IMR-90 (cell line): Measurements from ENCODE around the gene INPP5J.

Experiments used
- CHD1 ChIP-seq: IDR thresholded peaks from 2 replicates; pipeline ENCODE4 v1.6.1; 2012; ENCODE audit warnings: low read depth, low read length, improper control_type of control experiment
- CTCF ChIP-seq: conservative IDR thresholded peaks from 2 replicates; pipeline ENCODE4 v1.5.1; 2012; ENCODE audit warnings: mild to moderate bottlenecking, low read depth, low read length, improper control_type of control experiment
- MAFK ChIP-seq: IDR thresholded peaks from 2 replicates; pipeline ENCODE4 v1.6.1; 2012; ENCODE audit warnings: low read depth, low read length, improper control_type of control experiment
- NFE2L2 ChIP-seq: fragments of 150-350 bp; IDR thresholded peaks from 2 replicates; pipeline ENCODE4 v1.6.1; 2016; ENCODE audit warnings: low read depth, mild to moderate bottlenecking, low read length
- POLR2A ChIP-seq: IDR thresholded peaks from 2 replicates; pipeline ENCODE4 v1.6.1; 2012; ENCODE audit warnings: mild to moderate bottlenecking, low read depth, low read length
- RAD21 ChIP-seq: IDR thresholded peaks from 2 replicates; pipeline ENCODE4 v1.6.1; 2012; ENCODE audit warnings: low read length, improper control_type of control experiment
- SMC3 ChIP-seq: fragments of 150-350 bp; IDR thresholded peaks from 2 replicates; pipeline ENCODE4 v1.6.1; 2016; ENCODE audit warnings: low read depth, mild to moderate bottlenecking, antibody characterized with exemption, low read length, moderate library complexity

DNA sequence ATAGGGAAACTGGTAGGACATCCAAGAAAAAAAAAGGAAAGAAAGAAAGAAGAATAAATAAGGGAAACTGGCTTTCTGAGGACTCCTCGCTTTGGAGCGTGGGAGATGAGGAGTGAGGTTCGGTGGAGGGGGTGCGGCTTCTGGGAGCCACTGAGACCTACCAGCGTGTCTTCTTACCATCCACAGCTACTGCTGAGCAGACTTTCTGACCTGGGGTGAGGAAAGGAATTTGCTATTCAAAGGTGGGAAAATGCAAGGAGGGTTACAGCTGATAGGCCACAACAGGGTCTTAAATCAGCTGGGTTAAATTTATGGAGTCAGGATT lies 14.9 kb upstream of the INPP5J start:
- no peak for TF ChIP-seq POLR2A
- TF ChIP-seq RAD21, result no peak
- TF ChIP-seq CTCF, result no peak
- no peak for TF ChIP-seq CHD1
- no peak for TF ChIP-seq MAFK
- TF ChIP-seq SMC3, result no peak
- TF ChIP-seq NFE2L2, result no peak
